GDM1 (cell line): Measurements from ENCODE around the gene CHSY3.

Experiments
- DNase-seq: peaks from one replicate; lab custom pipeline; 2025; lab: John Stamatoyannopoulos, UW

The CHSY3 gene

DNA sequence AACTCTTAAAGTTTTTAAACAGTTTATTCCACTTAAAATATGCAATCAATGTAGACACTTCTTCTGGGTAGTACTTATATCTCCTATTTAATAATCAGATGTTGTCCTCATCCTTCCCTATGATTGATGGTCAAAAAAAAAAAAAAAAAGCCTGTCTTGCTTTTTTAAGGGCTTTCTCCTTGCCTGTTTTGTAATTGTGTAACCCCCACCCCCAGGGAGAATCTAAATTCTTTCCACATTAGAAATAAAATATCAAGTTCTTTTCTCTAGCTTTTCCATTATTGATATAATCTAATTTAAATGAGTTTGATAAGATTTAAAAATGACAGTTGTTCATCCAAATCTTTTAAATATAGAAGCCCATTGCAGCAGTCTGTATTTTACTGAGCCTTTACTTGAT lies 119.7 kb downstream of the CHSY3 start:
- no peak for DNase-seq

DNA sequence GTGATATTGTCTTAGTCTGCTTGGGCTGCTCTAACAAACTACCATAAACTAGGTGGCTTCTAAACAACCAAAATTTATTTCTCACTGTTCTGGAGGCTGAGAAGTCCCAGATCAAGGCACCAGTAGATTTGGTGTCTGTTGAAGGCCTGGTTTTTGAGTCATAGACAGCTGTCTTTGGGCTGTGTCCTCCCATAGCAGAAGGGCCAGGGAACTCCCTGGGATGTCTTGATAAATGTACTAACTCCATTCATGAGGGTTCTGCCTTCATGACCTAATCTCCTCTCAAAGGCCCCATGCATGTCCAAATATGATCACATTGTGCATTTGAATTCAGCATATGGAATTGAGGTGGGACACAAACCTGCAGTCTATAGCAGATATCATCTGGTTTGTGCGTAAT lies 121.2 kb downstream of the CHSY3 start:
- no peak for DNase-seq

DNA sequence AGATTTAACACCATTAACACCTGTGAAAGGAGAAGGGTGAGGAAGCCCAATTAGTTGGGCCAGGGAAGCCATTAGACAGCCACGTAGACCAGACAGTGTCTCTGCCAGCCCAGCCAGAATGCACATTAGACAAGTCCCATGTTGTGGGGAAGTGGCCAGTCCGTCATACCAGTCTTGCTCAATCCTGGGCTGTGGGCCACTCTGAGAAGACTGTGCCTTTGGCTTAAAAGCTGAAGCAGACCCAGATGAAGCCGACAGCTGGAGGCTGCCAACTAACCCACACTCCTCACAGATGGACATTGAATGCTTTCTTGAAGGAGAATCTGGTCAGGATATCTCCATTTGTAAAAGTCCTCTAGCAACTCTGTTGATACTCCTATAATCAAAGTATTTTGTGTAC lies 128.5 kb downstream of the CHSY3 start:
- DNase-seq, result no peak

DNA sequence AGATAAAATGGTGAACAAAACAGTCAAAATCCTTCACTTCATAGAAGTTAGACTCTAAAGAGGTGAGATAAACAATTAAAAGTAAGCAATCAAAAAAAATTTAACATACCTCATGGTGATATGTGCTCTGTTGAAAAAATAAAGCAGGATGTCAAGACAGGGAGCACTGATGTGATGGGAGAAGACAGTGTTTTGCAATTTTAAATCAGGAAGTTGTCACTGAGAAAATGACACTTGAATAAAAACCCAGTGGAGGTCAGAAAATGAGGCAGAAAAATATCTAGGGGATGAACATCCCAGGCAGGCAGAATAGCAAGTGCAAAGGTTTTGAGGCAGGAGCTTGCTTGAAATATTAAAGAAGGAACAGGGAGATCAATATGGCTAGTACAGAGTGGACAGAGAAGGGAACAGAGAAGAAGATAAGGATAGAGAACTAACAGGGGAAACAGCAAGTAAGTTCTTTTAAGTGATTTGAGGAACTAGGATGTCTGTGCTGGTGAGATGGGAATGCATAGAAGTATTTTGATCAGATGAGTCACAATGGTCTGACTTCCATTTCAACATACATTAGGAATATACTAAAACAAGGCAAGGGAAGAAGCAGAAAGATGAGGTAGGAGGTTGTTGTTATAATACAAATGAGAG lies 130.4 kb downstream of the CHSY3 start:
- DNase-seq, result no peak

DNA sequence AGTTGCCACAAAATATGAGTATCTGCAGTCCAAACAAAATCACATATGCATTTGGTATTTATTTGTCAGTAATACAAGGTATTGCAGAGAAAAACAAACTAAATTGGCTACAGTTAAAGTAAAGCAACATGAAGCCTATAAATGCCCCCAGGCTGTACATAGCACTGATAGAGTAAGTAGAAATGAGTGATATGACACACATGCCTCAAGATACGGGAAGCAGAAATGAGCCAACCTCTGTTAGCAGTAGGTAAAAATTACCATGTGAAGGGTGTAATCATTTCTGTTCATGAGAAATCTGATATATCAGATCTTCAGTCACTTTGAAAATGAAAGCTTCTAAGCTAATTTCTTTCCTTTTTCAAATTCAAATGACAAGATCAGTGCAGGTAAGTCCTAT lies 131.1 kb downstream of the CHSY3 start:
- no peak for DNase-seq

DNA sequence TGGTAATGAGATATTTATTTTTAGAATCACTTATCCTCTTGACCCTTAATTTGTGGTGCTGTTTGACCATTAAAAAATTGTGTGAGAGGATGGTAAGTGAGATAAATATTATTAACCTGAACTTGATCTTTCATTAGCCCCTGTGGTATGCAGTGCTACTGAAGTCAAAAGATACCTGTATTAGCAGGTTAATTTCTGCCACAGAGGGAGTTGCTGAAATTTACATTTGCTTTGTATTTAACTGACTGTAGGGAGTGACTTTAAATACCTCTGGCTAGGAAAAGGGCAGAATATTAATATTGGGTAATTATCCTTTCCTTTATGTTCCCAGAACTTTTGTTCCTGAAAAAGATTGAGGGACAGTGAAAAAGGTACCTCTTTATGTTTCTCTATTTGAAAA lies 133.6 kb downstream of the CHSY3 start:
- DNase-seq, result no peak

DNA sequence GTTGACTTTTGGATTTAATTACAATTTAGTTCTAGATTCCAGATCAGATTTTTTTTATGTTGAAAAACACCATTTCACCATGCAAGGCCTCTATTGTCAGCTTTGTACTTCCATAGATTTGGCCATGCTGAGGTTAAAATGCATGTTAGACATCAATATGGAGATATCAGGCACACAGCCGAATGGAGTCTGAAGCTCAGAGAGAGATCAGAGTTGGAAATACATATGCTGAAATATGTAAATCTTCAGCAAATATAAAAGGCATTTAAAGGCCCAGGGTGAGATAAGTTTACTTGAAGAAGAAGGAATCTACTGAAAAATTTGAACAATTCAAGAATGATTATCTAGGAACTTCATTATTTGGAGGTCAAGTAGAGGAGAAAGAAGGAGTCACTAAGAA lies 139.6 kb downstream of the CHSY3 start:
- no peak for DNase-seq

DNA sequence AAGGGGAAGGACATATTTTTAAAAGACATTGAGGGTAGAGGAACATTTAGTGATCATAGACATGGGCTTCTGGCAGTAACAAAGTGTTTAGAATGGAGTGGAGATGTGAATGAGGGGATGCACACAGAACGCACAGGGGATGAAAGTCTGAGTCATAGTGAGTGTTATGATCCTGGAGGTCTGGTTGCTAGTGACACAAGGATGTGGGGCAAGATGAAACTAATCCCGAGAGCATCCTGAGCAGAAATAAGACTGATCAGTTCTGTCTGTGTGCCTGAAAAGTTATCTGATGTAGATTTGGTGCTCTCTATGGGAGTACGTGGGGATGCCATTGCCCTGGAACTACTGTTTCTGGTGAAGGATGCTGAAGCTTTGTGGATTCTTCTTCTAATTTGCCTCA lies 141.1 kb downstream of the CHSY3 start:
- DNase-seq, result no peak

DNA sequence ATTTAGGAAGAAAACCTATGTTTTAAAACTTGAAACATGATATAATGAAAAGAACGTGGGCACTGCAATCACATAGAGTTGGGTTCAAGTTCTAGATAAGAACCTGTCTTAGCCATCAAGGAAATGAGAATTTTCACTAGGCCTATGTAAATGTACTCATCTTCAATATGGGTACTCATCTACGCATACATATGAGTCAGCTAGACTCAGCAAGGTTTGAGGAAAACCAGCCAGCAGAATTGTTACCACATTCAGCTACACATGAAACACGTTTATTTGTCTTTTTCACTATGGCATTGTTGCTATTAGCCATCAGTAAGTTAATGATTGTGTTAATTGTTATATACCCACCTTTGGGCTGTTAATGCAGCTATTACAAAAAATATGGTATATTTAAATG lies 146.3 kb downstream of the CHSY3 start:
- no peak for DNase-seq

DNA sequence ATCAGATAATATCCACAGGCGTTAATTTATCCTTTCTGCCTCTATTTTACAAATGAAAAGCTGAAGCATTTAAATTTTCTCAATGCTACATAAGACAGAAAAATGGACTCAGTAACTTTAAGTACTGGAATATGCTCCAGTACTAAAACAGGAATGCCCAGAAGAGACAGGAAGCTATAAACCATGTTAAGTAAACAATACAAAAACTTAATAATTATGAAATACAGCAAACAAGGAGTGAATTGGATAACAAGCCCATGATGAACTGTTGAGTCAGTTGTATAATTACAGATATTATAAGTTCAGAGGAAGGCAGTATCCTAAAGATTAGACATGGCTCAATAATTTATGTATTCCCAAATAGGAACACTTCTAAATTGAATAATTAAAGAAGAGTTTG lies 148.5 kb downstream of the CHSY3 start:
- no peak for DNase-seq

DNA sequence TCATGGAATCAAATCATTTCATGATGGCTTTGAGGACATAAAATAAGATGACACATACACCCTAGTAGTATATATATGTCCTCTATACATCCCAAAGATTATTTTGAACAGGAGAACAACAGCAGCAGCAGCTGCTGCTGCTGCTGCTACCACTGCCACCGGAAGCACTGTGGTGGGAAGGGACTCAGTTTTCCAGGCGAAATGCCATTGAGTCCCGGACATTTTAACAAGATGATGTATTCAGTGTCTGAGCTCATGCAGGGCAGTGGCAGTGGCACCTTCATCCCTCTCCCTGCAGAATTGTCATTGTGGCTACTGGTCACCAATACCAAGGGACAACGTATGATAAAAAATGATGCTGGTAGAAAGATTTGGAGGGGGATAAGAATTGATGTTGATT lies 151.3 kb downstream of the CHSY3 start:
- DNase-seq, result no peak

DNA sequence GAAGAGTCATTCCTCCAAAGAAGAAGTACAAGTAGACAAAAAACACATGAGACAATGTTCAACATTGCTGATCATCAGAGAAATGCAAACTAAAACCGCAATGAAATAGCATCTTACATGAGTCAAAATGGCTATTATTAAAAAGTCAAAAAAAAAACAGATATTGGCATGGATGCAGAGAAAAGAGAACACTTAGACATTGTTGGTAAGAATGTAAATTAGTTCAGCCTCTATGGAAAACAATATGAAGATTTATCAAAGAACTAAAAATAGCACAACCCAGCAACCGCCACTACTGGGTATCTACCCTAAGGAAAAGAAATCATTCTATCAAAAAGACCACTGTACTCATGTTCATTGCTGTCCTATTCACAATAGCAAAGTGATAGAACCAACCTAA lies 157.5 kb downstream of the CHSY3 start:
- DNase-seq, result no peak

DNA sequence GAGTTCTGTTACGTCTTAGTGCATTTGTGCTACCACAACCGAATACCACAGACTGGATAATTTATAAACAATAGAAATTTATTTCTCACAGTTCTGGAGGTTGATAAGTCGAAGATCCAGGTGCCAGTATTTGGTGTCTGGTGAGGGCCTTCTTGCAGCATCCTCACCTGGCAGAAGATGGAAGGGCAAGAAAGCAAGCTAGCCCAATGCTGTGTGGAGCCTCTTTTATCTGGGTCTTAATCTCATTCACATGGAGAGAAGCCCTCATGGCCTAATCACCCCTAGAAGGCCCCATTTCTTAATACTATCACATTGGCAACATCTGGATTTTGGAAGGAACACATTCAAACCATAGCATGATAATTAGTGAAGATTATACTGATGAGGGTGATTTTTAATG lies 159.3 kb downstream of the CHSY3 start:
- DNase-seq, result no peak

DNA sequence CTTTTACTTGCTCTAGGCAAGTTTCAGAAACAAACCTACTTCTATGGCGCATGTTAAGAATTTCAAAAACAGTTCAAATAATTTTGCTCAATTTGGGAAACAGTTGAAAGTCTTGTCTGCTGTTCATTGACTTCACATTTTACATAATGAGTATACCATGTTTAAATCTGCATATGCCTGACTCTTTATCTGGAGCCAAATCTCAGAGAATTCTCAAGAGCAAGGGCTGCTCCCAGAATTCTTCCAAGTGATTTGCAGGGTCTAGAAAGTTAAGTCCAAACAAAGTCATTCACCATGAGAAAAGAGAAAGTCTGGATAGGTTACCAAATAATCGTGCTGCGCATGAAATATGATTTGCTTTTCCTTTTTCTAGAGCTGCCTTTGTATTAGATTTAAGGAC lies 160.2 kb downstream of the CHSY3 start:
- no peak for DNase-seq

DNA sequence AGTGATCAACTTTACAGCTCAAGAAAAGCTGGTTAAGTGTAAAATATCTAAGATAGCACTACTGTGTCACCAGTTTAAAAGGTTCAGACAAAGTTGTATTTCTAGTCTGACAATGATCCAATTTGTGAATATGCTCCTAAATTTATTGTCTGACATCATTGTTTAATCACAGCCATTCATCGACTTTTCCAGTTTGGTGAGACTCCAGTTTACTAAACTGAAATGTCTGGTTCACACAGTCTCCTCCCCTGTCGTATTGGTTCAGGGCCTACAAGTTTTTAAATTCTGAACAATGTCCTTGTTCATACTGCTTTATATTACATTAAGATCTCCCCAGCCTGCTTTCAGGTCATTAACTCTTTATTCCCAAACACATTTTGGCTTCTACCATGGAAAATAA lies 161.4 kb downstream of the CHSY3 start:
- no peak for DNase-seq

DNA sequence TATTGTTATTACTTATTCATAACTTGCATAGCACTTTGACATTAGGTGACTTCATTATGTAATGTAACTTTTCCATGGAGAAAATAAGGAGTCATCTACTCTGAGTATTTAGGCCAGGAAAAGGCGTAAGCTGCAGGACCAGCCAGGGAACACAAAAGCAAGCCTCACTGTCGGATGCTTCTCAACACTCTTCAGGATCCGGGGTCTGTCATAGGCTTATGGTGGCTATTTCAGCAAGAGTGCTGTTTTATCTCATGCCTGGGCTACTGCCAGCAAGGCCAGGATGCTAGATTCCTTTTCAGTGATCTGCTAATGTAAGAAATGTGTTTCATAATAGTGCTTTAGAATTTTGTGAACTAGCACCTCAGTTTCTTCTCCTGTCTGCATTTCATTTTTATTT lies 162.4 kb downstream of the CHSY3 start:
- DNase-seq, result no peak

DNA sequence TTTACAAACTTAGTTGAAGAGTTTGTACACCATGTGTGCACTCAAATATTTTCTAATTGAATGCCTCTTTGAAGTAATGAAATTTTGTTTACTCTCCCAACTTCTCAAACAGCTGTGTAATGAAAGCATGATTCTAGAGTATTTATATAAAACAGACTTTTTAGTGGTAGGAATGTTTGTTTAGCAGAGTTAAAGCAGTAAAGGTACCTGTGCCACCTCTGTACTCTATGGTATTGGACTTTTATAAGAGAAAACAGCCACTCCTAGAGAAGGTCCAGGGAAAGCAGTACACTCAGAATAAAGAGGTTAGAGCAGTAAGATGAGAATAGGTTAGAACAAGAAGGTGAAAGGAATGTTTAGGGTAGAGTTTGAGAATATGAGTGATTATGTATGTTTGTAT lies 163.1 kb downstream of the CHSY3 start:
- DNase-seq, result no peak

DNA sequence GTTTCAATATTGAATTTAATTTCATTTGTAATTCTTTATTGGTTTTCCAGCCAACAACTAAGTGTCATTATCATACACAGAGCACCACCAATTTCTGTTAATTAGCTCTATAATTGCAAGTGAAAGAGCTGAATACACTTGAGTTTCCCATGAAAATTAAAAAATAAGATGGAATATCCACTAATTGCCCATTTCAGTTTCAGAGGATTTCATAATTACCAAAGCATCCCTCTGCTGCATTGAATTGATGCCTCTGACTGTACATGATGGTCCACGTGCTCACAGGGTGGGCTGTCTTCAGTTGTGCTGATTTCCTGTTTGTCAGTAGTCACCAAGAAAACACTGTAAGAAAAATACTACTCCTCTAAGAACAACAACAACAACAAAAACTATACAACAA lies 163.8 kb downstream of the CHSY3 start:
- no peak for DNase-seq

DNA sequence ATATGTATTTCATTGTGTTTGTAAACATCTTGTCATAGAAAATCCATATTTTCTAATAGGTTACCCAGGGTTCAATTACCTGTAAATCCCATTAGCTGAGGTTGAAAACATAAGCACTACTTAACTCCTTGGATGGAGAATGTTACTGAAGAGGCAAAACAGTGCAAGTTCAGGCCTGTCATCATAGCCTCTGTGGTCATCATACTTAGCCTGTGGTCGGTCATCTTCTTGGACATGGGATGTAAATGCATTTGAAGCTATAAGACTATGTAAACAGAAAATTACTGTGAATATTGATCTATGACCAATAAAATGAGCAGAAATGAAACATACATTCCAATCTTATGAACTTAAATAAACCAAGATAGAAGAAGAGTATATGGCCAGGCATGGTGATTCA lies 164.7 kb downstream of the CHSY3 start:
- DNase-seq, result no peak

DNA sequence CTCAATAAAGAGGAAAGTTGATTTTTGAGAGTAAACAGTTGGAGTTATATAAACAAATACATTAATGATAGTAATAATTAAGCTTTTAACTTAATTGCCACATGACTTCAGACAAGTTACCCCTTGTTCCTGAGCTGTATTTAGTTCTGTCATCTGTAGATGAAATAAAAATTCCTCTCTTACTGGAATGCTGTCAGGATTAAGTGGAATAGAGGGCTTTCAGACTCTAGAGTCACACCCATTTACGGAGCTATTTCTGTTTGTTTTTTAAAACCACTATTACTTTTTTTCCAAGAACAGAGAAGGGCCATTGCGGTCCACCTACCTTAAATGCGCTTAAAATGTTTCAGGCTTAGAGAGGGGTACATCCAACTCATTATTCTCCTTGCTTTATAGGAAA lies 170.6 kb downstream of the CHSY3 start:
- DNase-seq, result no peak

DNA sequence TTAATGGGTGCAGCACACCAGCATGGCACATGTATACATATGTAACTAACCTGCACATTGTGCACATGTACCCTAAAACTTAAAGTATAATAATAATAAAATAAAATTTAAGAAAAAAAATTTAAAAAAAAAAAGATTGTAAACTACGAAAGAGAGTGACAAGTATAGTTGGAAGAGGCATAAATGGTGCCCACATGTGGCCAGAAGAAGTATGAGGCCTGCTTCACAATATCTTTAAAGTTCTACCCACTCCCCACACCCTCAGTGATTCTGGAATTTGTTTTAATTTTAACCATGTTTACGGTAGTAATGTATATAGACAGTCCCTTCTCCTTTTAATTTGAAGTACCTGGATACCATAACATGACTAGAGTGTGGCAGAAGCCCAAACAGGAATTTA lies 172.7 kb downstream of the CHSY3 start:
- no peak for DNase-seq

DNA sequence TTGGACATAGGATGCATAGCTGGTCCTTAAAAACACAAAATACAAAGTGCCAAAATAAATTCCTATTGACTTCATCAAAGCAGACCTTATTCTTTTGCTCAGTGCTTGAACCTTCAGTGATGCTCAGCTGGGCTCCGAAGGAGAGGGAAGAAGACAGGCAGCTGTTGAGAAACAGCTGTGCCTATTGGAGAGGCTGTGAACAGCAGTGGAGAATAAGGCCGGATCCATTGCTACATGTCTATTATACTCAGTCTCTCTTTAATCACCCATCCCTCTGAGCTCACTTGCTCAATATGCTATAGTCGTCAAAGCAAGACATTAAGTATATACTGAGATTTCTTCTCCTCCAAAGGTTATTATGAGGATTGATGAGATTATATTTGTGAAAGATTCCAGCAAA lies 174.4 kb downstream of the CHSY3 start:
- DNase-seq, result no peak

DNA sequence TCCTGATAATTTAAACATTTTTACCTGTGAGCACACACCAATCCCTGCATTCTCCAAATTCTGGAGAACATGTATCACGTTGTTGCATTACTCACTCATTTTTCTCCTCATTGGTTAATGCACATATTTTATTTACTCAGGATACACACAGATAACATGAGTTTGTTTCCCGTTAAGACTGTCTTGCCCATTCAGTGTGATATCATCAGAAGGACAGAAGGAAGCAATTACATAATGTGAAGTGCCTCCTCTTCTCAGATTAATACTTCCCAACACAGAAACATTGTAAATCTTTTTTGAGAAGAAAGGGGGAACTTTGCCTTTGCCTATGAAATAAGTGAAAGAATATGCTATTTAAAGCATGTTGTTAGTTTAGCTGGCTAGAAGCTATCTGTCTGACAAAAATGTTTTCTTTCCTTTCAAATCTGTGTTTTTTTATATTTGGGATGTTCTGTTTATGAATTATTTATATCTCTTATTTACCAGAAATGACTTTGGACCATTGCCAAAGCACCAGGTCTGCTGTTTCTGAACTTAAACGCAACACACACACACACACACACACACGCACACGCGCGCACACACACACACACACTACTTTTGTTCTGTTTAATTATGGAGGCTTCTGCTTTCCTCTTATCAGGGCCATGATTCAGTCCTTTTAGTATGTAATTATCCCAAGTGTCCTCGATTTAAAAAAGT lies 186.5 kb downstream of the CHSY3 start:
- no peak for DNase-seq

DNA sequence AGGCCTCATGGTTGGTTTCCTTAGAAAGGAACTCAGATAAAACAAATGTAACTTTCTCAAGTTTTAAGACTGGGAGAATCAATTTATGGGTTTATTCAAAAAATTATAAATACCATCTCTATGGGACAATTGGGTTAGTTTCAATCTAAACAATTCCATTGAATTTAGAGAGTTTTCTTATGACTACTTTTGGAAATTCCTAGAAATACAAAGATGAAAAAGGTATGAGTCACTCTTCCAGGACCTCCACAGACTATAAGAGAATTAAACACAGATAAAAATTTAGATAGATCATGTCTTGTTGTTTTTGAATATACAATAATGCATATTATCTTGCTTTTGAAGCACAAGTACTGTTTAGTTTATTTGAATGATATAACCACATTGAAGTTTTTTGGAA lies 188.7 kb downstream of the CHSY3 start:
- no peak for DNase-seq
